ENCODE measurements around the gene NMUR1.

Gene NMUR1

DNA sequence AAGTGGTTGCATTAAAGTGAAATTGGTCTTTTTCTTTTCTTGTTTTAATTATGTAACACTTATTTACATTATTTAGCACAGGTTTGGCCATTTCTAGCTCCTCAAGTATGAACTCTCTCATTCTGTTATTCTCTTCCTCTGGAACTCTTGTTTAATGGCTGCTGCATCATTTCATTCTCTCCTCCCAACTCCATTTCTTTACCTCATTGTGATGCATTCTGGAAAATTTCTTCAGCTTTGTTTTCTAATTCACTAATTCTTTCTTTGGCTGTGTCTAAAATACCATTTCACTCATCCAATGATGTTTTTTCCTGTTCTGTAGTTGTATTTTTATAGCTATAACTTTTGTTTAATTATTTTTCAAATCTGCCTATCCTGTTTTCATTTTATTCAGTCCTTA is 22.5 kb upstream of the NMUR1 start:
- DNase-seq = no peak

DNA sequence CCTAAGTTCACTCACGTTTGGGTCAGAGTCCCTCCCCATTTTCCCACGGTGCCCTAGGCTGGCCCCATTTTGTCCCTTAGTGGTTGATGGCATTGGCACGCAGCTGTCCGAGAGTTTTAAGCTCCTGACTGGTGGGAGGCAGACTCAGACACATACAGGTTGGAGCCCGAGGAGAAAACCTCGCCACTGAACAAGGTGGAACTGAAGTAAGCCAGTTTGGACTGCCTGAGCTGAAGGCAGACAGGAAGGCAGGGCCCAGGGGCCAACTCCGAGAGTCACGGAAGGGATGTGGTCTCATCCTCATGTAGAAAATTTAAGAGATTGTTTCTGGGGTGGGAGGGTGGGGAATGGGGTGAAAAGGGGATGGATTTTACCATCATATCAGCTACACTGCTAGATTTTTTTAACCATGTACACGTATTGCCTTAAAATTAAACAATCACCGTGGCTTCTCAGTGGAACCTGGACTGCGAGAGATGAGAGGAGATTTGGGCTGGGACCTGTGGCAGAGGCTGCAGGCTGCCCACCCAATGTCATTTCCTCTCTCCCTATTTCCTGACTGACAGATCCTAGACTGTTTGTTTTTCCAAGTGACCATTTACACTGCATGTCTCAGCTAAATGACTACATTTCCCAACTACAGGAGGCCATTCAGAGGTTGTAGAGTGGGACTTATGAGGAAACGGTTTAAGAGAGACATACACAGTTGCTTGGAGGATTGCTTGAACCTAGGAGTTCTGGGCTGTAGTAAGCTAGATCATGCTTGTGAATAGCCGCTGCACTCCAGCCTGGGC is 19.4 kb upstream of the NMUR1 start:
- no peak for DNase-seq

DNA sequence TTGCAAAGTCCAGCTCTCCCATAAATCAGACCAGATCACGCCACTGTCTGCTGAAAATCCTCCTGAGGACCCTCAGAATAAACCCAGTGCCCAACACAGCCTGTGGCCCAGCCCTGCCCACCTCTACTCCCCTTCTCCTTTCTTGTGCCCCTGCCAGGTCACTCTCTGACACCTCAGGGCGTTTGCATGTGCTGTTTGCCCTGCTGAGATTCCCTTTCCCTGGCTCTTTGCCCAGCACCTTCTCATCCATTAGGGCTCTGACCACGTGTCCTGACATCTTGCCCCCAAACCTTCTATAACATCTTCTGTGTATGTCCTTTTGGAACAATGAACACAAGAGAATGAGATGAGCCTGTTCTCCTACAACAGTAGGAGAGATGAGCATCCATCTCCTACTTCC is 18.5 kb upstream of the NMUR1 start:
- no peak for DNase-seq

DNA sequence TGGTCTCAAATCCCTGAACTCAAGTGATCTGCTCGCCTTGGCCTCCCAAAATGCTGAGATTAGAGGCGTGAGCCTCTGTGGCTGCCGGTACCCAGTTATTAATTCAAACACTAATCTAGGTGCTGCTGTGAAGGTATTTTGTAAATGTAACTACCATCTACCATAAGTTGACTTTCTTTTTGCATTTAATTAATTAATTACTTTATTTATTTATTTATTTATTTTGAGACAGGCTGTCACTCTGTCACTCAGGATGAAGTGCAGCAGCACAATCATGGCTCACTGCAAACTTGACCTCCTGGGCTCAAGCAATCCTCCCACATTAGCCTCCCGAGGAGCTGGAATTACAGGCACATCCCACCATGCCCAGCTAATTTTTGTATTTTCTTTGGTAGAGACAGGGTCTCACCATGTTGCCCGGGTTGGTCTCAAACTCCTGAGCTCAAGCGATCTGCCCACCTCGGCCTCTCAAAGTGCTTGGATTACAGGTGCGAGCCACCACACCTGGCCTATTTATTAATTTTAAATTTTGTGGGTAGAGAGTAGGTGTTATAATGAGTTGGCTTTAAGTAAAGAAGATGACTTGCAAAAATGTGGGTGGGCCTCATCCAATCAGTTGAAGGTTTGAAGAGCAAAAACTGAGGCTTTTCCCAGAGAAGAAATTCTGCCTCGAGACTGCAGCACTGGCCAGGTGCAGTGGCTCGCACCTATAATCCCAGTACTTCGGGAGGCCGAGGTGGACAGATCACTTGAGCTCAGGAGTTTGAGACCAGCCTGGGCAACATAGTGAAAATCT is 17.3 kb upstream of the NMUR1 start:
- DNase-seq = no peak

DNA sequence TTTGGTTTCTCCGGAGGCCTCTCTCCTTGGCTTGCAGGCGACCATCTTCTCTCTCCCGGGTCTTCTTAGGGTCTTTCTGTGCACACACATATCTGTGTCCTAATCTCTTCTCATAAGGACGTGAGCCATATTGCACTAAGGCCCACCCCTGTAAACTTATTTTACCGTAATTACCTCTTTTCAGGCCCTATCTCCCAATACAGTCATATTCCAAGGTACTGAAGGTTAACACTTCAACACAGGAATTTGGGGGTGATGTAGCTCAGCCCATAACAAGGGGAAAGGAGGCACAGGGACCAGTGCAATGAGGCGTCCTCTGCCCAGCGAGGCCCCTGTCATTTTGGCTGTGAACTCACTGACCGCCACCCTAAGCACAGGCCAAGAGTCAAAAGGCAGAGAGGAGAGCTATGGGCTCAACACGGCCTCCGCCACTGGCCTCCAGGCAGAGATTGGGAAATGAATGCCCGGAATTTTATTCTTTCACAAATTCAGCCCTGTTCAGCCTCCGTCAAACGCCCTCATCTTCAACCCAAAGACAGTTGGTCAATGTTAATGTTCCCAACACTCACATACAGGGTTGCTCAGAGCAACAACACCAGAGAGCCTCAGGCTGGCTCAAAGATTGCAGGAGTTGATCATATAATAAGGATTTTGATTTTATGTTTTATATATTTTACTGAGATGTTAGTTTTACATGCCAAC is 15.9 kb upstream of the NMUR1 start:
- no peak for DNase-seq

DNA sequence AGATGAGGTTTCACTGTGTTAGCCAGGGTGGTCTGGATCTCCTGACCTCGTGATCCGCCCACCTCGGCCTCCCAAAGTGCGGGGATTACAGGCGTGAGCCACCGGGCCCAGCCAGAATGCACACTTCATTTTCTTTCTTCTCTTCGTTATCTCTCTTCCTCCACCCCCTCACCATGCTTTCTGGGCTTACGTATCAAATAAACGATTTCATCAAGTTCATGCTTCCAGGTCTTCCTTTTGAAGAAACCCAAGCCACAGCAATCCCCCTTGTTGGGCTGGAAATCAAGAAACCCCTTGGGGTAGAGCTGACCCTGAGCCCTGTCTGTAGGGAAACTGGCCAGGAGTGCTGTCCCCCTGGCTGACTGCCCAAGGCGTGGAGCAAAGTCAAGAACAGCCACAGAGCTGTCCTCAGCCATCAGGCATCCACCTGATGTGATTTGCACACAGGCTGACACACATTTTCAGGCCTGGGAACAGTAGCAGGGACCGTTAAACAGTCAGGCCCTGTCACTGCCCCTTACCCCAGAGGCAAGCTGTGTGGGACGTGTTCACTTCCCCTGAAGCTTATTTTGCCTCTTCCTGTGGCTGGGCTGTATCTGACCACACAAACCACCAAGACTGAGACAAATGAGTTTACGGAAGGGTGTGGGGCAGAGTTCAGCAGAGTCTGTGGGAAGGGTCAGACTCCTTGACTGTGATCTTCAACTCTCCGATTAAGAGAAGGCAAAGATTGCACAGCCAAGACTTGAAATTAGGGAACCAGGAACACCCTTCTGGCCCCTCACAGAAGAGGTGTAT is 15.1 kb upstream of the NMUR1 start:
- DNase-seq = peak; percentile 42

DNA sequence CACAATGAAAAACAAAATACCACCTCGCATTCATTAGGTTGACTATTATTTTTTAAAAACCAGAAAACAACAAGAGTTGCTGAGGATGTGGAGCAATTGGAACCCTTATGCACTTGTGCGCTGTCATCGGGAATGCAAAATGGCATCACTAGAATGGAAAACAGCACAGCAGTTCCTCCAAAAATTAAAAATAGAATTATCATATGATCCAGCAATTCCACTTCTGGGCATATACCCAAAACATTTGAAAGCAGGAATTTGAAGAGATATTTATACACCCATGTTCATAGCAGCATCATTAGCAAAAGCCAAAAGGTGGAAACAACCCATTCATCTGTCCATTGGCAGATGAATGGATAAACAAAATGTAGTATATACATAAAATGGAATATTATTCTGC is 11.9 kb upstream of the NMUR1 start:
- no peak for DNase-seq

DNA sequence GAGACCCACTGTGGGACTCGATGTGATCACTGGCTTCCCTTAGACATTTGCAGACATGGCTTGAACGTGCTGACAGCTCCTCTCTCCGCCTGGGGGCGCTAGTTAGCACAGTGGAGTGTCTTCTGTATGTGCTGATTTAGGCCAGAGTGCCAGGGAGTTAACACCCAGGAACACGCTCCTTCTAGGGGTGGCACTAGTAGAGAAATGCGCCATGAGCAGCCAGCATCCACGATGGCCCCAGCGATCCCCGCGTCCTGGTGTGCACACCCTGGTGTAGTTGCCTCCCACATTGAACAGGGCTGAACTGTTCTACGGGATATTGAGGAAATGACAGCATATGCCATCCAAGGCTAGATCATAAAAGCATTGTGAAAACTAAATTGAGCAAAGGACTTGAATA is 11.4 kb upstream of the NMUR1 start:
- DNase-seq = no peak

DNA sequence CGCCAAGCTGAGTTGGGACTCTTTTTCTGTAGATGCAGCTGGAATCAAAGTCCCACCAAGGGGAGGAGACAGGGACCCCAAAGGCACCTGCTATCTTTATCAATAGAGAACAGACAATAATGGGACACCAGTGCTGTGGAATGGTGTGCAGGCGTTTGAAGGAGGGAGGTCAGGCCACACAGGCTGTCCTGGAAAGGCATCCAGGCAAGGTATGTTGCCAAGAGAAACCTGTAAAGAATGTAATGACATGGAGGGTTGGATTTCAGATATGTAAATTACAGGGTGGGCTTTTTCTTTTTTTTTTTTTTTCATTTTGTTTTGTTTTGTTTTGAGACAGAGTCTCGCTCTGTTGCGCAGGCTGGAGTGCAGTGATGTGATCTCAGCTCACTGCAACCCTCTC is 9.7 kb upstream of the NMUR1 start:
- no peak for DNase-seq

DNA sequence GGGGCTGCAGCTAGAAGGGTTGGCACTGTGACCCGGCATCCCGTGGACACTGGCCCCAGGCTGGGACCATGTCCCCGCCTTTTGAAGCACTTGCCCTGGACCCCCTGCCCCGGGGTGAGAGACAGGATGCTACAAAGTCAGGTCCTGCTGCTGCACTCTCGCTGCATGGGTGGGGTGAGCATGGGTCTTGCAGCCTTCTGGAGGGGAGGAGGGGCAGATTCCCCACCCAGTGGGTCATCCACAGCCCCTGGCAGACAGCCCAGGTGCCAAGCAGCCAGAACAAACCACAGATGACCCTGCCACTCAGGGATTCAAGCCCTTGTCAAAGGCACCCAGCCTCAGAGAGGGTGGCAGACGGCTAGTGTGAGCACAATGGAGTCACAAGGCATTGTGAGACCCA is 5.7 kb upstream of the NMUR1 start:
- no peak for DNase-seq

DNA sequence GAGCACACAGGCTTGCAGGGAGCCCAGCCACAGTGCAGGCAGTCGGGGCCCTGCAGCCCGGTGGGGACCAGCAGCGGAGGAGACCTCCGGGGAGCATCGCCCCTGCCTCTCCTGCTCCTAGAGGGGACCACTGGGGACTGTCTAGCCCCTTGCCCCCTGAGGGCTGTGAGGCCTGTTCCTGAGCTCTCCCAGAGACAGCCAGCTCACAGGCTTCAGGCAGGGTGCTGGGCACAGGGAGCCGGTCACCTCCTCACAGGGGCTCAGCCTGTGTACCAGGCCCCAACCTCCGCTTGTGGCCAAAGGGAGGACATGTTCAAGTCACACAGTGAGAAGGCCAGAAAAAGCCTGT is 3.5 kb upstream of the NMUR1 start:
- no peak for DNase-seq

DNA sequence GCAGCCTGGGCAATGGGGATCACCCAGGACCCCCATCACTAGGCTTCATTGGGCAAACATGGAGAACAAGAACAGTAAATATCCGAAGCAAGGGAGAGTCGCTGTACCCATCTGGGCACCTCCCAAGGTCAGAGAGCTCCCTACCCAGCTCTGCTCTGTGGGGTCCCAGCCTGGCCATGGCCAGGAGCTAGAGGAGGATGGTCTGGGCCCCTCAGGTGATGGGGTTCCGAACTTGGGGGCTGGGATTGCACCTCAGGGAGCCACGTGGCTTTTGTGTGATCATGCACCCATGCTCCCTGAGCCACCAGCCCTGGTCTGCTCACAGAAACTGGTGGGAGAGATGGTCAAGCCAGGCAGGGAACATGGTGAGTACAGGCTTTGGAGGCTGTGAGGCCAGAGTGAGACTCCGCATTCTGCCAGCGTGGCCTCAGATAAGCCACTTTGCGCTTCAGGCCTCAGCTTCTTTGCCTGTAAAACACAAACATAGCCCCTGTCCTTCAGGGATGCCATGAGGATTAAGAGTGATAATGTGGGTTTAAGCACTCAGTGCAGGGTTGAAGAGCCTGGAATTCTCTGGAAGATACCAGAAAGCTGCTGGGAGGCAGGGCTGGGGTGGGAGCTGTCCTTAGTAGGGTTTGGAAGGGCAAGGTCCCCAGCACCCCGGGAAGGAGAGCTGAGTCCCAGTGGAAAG is 3.0 kb upstream of the NMUR1 start:
- no peak for DNase-seq

DNA sequence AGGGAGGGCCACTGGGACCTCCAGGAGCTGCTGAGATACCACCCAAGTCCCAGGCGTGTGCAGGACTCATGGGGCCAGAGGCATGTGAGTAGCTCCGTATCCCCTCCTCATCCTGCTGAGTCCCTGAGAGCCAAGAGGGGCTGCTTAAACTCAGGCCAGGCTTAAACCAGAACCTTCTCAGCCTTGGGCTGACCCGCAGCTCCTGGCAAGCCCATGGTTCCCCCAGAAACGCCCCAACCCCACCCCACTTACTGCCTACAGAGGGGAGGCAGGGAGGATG is 2.5 kb upstream of the NMUR1 start:
- no peak for DNase-seq

DNA sequence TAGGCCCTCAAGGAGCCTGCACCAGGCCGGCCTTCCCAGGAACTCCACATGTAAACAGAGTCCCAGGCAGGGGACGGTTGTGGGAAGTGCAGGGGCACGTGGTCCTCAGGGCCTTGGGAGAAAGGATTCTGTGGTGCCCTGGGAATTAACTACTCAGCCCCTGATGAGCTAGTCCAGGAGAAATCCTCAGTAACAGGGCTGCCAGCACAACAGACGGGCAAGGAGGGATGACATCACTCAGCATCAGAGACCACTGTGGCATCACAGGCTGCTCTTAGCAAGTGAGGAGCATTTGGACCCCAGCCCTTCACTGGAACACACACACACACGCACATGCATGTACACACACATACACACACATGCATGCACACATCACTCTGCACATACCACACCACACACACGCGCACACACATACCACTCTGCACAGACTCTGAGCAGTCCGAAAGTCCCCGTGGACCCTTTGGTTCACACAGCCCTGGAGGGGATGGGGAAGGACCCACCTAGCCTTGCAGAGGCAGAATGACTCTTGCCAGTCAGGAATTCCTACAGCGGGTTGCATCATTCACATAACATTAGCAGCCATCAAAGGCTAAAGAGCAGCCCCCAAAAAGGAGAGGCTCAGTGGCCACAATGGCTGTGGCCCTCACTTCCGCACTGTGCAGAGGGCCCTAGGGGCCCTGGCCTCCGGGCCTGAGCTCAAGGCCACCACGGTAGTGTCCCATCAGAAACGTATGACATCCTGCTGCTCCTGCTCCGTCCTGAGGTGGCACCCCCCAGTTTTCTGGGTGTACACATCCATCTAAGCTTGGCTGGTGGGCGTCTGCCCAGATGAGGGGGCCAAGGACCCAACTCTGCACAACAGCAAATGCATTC is 1.9 kb upstream of the NMUR1 start:
- no peak for DNase-seq

DNA sequence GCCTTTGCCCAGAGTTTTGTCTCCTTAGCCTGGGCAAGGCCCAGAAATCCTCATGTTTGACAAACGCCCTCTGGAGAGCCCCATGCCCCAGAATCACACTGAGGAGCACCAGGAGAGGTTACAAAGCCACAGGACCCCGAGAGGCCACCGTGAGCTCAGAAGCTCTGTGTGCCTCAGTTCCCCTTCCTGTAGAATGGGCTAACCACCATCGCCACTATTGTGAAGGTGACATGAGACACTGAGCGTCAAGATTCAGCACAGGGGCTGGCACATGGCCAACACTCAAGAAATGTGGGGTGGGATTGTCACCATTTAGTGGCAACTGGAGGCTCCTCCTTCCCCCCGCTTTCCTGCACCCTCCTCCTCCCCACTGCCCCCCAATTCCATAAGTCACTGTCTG is 1.2 kb upstream of the NMUR1 start:
- DNase-seq = no peak

DNA sequence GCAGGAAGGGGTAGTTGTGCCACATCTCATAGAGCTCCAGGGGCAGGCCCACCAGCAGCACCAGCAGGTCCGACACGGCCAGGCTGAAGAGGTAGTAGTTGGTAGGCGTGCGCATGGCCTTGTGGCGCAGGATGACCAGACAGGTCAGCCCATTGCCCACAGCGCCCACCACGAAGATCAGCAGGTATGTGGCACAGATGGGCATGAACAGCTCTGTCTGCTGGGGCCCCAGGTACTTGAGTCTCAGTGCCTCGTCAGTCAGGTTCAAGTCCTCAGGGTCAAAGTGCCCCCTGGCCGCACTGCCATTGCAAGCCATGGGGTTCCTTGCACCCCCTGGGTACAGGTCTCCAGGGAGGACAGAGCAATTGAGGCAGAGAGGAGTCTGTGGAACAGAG is 1.6 kb downstream of the NMUR1 start:
- DNase-seq = no peak

DNA sequence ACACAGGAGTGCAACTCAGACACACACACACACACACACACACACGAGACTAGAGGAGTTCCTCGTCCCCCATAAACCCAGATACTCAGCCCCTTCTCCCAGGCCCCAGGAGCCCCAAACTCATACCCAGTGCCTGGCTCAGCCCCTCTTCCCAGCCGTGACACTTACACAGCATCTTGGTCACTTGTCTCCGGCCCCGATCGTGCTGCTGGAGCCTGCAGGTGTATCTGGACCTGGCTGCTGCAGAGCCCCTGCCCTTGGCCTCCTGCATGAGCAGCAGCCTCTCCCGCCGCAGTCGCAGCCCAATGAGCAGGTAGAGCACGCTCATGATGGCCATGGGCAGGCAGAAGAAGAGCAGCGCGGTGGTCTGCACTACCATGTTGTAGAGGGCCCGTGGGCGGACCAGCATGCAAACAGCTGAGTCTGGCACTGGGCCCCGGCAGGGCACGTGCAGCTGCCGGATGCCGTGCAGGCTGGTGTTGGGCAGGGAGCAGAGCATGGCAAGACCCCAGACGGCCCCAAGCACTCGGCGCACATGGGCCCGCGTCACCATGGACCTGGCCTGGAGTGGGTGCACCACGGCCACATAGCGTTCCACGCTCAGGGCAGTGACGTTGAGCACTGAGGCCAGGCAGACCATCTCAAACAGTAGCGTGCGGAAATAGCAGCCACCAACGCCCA is 2.1 kb downstream of the NMUR1 start:
- no peak for DNase-seq

DNA sequence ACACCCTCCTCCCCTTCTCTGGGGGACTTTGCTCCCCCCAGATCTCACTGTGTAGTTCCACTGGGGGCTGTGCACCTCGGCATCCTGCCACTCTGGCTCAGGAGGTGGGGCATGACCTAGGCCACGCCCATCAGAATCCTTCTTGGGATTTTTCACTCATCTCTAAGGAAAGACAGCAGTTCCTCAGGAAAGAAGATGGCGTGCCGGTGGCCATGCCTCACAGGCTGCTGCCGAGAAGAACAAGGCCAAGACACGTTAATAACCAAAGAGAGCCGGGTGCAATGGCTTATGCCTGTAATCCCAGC is 3.2 kb downstream of the NMUR1 start:
- DNase-seq = no peak

DNA sequence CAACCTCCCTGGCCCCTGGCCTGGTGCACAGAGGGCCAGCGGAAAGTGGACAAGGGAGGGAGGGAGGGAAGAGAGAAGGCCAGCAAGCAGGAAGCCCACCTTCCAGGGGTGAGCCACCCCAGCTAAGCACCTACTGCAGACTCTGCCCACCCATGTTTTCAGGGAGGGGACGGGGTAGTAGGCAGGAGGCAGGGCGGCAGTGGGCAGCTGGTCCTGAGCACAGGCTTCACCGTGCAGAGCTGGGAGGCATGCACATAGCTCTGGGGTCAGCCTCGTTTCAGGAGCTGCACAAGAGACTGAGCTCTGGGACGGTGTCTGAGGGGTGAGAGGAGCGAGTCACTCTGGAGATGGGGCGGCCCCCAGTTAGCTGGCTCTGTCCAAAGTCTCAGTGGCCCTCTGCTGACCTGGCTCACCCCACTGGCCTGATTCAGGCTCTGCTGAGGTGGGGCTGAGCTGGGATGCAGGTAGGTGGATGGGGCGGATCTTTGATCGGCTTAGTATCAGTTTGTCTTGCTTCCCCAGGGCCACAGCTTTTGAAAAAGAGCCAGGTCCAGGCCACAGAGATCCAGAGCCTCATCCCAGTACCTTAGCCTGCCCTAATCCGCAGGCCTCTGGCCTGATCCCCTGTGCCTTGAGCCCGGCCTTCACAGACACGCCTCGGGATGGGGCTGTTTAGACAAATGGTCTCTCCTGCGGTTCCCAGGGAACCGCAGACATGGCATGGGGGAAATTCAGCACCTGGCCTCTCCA is 3.7 kb downstream of the NMUR1 start:
- no peak for DNase-seq

Data from stimulated activated naive CD4-positive, alpha-beta T cell treated with Interleukin-2 at 50 U/mL for 16 hours (primary cell).